GM12865 (cell line): ENCODE measurements around the gene GPR151.

ENCODE experiments used
- DNase-seq: peaks from one replicate; pipeline ENCODE4 v3.0.0; 2010; ENCODE audit warnings: low read depth
- H3K4me3 ChIP-seq: 2 replicates; pipeline ENCODE4 v1.5.1; 2011; ENCODE audit warnings: mild to moderate bottlenecking, low read depth, low read length, control low read depth
- TF ChIP-seq, protein P1 (sequence below): IDR thresholded peaks from 2 replicates; pipeline ENCODE4 v1.5.1; 2011; ENCODE audit warnings: low read length, control low read depth, low read depth, inconsistent platforms; ENCODE audit not compliant: insufficient read depth; ENCODE audit errors: missing control alignments

GPR151 gene

DNA sequence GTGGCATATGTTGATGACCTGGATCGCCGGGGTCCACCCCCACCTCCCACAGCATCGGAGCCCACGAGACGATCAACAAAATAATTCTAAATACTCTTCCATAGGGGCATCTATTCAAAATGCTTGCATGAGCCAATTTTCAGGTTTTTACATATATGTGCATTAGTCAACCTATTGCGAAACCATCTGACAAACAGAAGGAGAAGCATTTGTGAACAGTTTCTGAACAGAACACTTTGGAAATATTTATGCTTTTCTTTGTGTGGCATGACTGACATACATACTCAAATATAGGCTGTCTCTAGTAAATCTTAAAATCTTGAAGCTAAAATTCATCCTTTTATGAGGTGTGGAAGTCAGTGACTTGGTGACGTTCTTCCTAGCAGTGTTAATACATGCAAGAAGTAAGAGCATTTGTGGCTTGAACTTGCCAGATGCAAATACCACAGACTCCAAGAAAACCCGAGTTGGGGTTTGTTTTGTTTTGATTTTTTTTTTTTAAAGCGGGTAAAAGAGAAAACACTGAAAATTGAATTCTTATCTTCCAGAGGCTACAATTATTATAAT lies 5.3 kb downstream of the GPR151 start:
- no peak overlapping the region for H3K4me3 ChIP-seq
- TF ChIP-seq, protein P1, sequence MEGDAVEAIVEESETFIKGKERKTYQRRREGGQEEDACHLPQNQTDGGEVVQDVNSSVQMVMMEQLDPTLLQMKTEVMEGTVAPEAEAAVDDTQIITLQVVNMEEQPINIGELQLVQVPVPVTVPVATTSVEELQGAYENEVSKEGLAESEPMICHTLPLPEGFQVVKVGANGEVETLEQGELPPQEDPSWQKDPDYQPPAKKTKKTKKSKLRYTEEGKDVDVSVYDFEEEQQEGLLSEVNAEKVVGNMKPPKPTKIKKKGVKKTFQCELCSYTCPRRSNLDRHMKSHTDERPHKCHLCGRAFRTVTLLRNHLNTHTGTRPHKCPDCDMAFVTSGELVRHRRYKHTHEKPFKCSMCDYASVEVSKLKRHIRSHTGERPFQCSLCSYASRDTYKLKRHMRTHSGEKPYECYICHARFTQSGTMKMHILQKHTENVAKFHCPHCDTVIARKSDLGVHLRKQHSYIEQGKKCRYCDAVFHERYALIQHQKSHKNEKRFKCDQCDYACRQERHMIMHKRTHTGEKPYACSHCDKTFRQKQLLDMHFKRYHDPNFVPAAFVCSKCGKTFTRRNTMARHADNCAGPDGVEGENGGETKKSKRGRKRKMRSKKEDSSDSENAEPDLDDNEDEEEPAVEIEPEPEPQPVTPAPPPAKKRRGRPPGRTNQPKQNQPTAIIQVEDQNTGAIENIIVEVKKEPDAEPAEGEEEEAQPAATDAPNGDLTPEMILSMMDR: no peak
- DNase-seq: no peak

GRCh38 chr5:146507428-146507827 lies 8.6 kb downstream of the GPR151 start:
- H3K4me3 ChIP-seq: no peak overlapping the region
- TF ChIP-seq, protein P1: no peak
- DNase-seq: no peak

- no peak overlapping the region for H3K4me3 ChIP-seq
- TF ChIP-seq, protein P1: no peak
- no peak for DNase-seq
Measured at GRCh38 chr5:146499680-146500079, 16.3 kb downstream of the GPR151 start.

GRCh38 chr5:146494656-146495055 lies 21.3 kb downstream of the GPR151 start:
- TF ChIP-seq, protein P1: no peak
- H3K4me3 ChIP-seq: no peak overlapping the region
- DNase-seq: no peak

DNA sequence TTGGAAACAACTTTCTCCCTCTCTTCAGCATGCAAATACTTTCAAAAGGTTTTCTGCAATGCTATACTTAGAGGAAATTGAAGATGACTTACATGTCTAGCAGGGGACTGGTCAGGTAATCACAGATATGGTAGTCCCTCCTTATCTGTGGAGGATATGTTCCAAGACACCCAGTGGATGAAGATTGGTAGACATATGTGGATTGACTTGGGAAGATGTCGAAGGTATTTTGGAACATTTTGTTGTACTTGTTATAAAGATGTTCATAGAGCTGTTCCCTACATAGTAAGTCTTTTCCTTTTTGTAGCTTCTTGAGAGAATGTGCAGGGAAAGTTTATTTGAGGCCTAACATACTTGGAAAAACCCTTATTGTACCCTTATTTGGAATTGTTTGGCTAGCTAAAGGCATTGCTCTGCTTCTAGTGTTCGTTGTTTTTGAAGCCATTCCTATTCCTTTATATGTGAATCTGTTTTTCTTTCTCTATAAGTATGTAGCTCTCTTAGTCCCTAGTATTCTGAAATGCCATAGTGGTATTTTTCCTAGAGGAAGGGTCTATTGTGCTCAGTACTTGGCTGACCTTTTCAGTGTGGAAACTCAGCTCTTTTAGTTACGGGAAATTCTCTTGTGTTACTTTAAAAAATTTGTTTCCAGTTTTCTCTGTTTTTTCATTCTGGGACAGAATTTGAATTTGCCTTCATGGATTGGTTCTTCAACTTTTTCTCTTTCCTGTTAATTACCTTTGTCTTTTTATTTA lies 25.7 kb downstream of the GPR151 start:
- H3K4me3 ChIP-seq: no peak overlapping the region
- TF ChIP-seq, protein P1: no peak
- DNase-seq: no peak

- TF ChIP-seq, protein P1: no peak
Measured at GRCh38 chr5:146484714-146485391, 31.1 kb downstream of the GPR151 start.

More at GRCh38 chr5:146484714-146485391, 31.1 kb downstream of the GPR151 start:
- no peak for DNase-seq
- H3K4me3 ChIP-seq: no peak overlapping the region
